H9 (cell line): Measurements from ENCODE around the gene LASP1NB.

Experiments used
- DNase-seq: peaks from one replicate; pipeline ENCODE4 v3.0.0-alpha.2; 2017
- H2AFZ ChIP-seq: one replicate; pipeline ENCODE4 v1.6.1; 2013; ENCODE audit warnings: mild to moderate bottlenecking, low read length, control low read depth, moderate library complexity
- H2AK5ac ChIP-seq: 2 replicates; pipeline ENCODE4 v1.6.1; 2013; ENCODE audit warnings: low read length, control low read depth, mixed read lengths; ENCODE audit not compliant: insufficient read length
- H2BK120ac ChIP-seq: one replicate; pipeline ENCODE4 v1.6.1; 2013; ENCODE audit warnings: low read depth, mild to moderate bottlenecking, low read length, control low read depth, inconsistent platforms; ENCODE audit not compliant: poor library complexity, severe bottlenecking
- H2BK12ac ChIP-seq: 2 replicates; pipeline ENCODE4 v1.6.1; 2013; ENCODE audit warnings: low read length, control low read depth, mixed read lengths, low read depth; ENCODE audit not compliant: insufficient read length
- H2BK15ac ChIP-seq: 2 replicates; pipeline ENCODE4 v1.6.1; 2013; ENCODE audit warnings: low read depth, low read length, control low read depth
- H2BK20ac ChIP-seq: one replicate; pipeline ENCODE4 v1.6.1; 2013; ENCODE audit warnings: low read depth, mild to moderate bottlenecking, low read length, control low read depth, inconsistent platforms; ENCODE audit not compliant: poor library complexity, severe bottlenecking
- H2BK5ac ChIP-seq: 2 replicates; pipeline ENCODE4 v1.6.1; 2013; ENCODE audit warnings: low read length, control low read depth, mixed read lengths; ENCODE audit not compliant: insufficient read length
- H3K14ac ChIP-seq: 2 replicates; pipeline ENCODE4 v1.6.1; 2013; ENCODE audit warnings: low read length, control low read depth; ENCODE audit not compliant: insufficient read depth
- H3K18ac ChIP-seq: 2 replicates; pipeline ENCODE4 v1.6.1; 2013; ENCODE audit warnings: low read depth, mild to moderate bottlenecking, mixed read lengths, low read length, control low read depth; ENCODE audit not compliant: insufficient read length
- H3K23ac ChIP-seq: 2 replicates; pipeline ENCODE4 v1.6.1; 2013; ENCODE audit warnings: low read length, control low read depth, mixed read lengths, low read depth; ENCODE audit not compliant: insufficient read length
- H3K23me2 ChIP-seq: 2 replicates; pipeline ENCODE4 v1.6.1; 2013; ENCODE audit warnings: low read depth, mild to moderate bottlenecking, mixed read lengths, low read length, control low read depth; ENCODE audit not compliant: insufficient read length, poor library complexity, severe bottlenecking
- H3K27ac ChIP-seq: 2 replicates; pipeline ENCODE4 v1.5.1; 2013; ENCODE audit warnings: low read length, control low read depth, mixed read lengths, low read depth; ENCODE audit not compliant: insufficient read length
- H3K27me3 ChIP-seq: 2 replicates; pipeline ENCODE4 v1.6.1; 2013; ENCODE audit warnings: low read length, control low read depth, inconsistent platforms; ENCODE audit not compliant: insufficient read depth
- H3K4ac ChIP-seq: 2 replicates; pipeline ENCODE4 v1.6.1; 2013; ENCODE audit warnings: low read depth, mild to moderate bottlenecking, control low read depth, inconsistent platforms, low read length, moderate library complexity
- H3K4me1 ChIP-seq: 2 replicates; pipeline ENCODE4 v1.6.1; 2013; ENCODE audit warnings: low read length, control low read depth, inconsistent platforms; ENCODE audit not compliant: insufficient read depth
- H3K4me2 ChIP-seq: 2 replicates; pipeline ENCODE4 v1.6.1; 2013; ENCODE audit warnings: low read length, control low read depth, mixed read lengths; ENCODE audit not compliant: insufficient read length, insufficient read depth
- H3K56ac ChIP-seq: 2 replicates; pipeline ENCODE4 v1.6.1; 2013; ENCODE audit warnings: low read depth, mild to moderate bottlenecking, mixed read lengths, low read length, control low read depth; ENCODE audit not compliant: insufficient read length
- H3K79me1 ChIP-seq: 2 replicates; pipeline ENCODE4 v1.6.1; 2013; ENCODE audit warnings: low read depth, mild to moderate bottlenecking, moderate library complexity, low read length, control low read depth, inconsistent platforms; ENCODE audit not compliant: insufficient read depth, poor library complexity, severe bottlenecking
- H3K79me2 ChIP-seq: 2 replicates; pipeline ENCODE4 v1.6.1; 2013; ENCODE audit warnings: low read length, control low read depth, inconsistent platforms; ENCODE audit not compliant: insufficient read depth
- H3K9ac ChIP-seq: 2 replicates; pipeline ENCODE4 v1.6.1; 2013; ENCODE audit warnings: low read length, control low read depth, mixed read lengths; ENCODE audit not compliant: insufficient read length; ENCODE audit errors: extremely low read depth
- H3K9me3 ChIP-seq: one replicate; pipeline ENCODE4 v1.6.1; 2013; ENCODE audit warnings: low read depth, low read length, inconsistent platforms; ENCODE audit not compliant: control insufficient read depth
- H3T11ph ChIP-seq: one replicate; pipeline ENCODE4 v1.6.1; 2013; ENCODE audit warnings: mild to moderate bottlenecking, low read length, control low read depth, inconsistent platforms
- H4K20me1 ChIP-seq: one replicate; pipeline ENCODE4 v1.6.1; 2013; ENCODE audit not compliant: control insufficient read depth, insufficient read length, insufficient read depth
- H4K5ac ChIP-seq: 2 replicates; pipeline ENCODE4 v1.6.1; 2013; ENCODE audit warnings: low read depth, mild to moderate bottlenecking, mixed read lengths, low read length, control low read depth; ENCODE audit not compliant: insufficient read length
- H4K8ac ChIP-seq: replicated peaks from 2 replicates; pipeline ENCODE4 v1.6.1; 2013; ENCODE audit warnings: low read length, control low read depth, mixed read lengths, low read depth; ENCODE audit not compliant: insufficient read length
- H4K91ac ChIP-seq: 2 replicates; pipeline ENCODE4 v1.6.1; 2013; ENCODE audit warnings: low read depth, mild to moderate bottlenecking, moderate library complexity, mixed read lengths, low read length, control low read depth; ENCODE audit not compliant: insufficient read length
- H3K27ac Mint-ChIP-seq, 3 experiments: 2 replicates in 2 of 3; 3 replicates in 1 of 3; pipeline ENCODE4 v1.8.0; 2020 to 2021; ENCODE audit warnings: mixed read lengths in 3 of 3, mild to moderate bottlenecking in 1 of 3, moderate library complexity in 1 of 3
- H3K27me3 Mint-ChIP-seq: 2 replicates; pipeline ENCODE4 v1.8.0; 2021; ENCODE audit warnings: low read depth, mild to moderate bottlenecking, moderate library complexity, mixed read lengths
- H3K36me3 Mint-ChIP-seq, 3 experiments: 2 replicates in 2 of 3; 3 replicates in 1 of 3; pipeline ENCODE4 v1.8.0; 2020 to 2021; ENCODE audit warnings: low read depth in 3 of 3, mixed read lengths in 3 of 3; ENCODE audit not compliant: insufficient read depth in 1 of 3
- H3K4me1 Mint-ChIP-seq, 2 experiments: 2 replicates each; pipeline ENCODE4 v1.8.0; 2020; ENCODE audit warnings: mixed read lengths in 2 of 2
- H3K4me3 Mint-ChIP-seq, 2 experiments: 2 replicates in 1 of 2; 3 replicates in 1 of 2; pipeline ENCODE4 v1.8.0; 2020 to 2021; ENCODE audit warnings: mild to moderate bottlenecking in 2 of 2, mixed read lengths in 2 of 2, moderate library complexity in 1 of 2
- H3K9me3 Mint-ChIP-seq, 2 experiments: 2 replicates in 1 of 2; 3 replicates in 1 of 2; pipeline ENCODE4 v1.8.0; 2020; ENCODE audit warnings: mild to moderate bottlenecking in 2 of 2, mixed read lengths in 2 of 2, moderate library complexity in 1 of 2
- CTCF ChIP-seq: fragments of 200-600 bp; sonication (generic); conservative IDR thresholded peaks from 3 replicates; pipeline ENCODE4 v1.8.0; 2021; ENCODE audit warnings: antibody characterized with exemption, mild to moderate bottlenecking
- WGBS: extraction: QIAGEN DNeasy Blood & Tissue Kit; methylation state at CpG from one replicate; pipeline ENCODE4 v1.1.7; 2013; ENCODE audit warnings: missing lambda C conversion rate, low lambda C conversion rate, mixed read lengths; ENCODE audit not compliant: insufficient read length; ENCODE audit errors: extremely low coverage; 5-methylcytosine and 5-hydroxymethylcytosine counted together

Gene LASP1NB

GRCh38 chr17:38921756-38922411 is 3.5 kb upstream of the LASP1NB start:
- no peak overlapping the region for H3K4me3 Mint-ChIP-seq
- H3K27ac ChIP-seq: no peak overlapping the region
- H2BK15ac ChIP-seq: no peak overlapping the region
- H3K4me2 ChIP-seq: no peak overlapping the region
- H2BK20ac ChIP-seq: no peak overlapping the region
- no peaks in the 10 kb centered on the region for H3K23me2 ChIP-seq
- H3K27me3 Mint-ChIP-seq: no peaks in the 10 kb centered on the region; the same call in 1 of the 2 replicates
- H3K4ac ChIP-seq: no peak overlapping the region
- no peak overlapping the region for H2BK120ac ChIP-seq
- no peak overlapping the region for H2BK5ac ChIP-seq
- H3K14ac ChIP-seq: no peak overlapping the region
- H2AFZ ChIP-seq: no peak overlapping the region
- no peaks in the 10 kb centered on the region for H3K79me1 ChIP-seq
- no peak overlapping the region for H3K18ac ChIP-seq
- WGBS: no CpG with 5 or more reads among the region's 13 CpGs
- H3K27ac Mint-ChIP-seq: peak overlapping the region; percentile 9 to 88 (median 46); a peak in 4 of 7 replicates
- H3K56ac ChIP-seq: no peak overlapping the region
- H3T11ph ChIP-seq: no peak overlapping the region
- no peaks in the 10 kb centered on the region for H4K20me1 ChIP-seq
- no peak overlapping the region for H2AK5ac ChIP-seq
- no peak for TF ChIP-seq CTCF
- peaks cover 27 to 40% of the 10 kb centered on the region in 2 experiments for H3K4me1 Mint-ChIP-seq
- no peaks in the 10 kb centered on the region for H3K27me3 ChIP-seq
- no peak overlapping the region for H4K91ac ChIP-seq
- H3K23ac ChIP-seq: no peak overlapping the region
- H3K9me3 Mint-ChIP-seq: no peaks in the 10 kb centered on the region
- no peaks in the 10 kb centered on the region for H3K9me3 ChIP-seq
- no peak overlapping the region for H2BK12ac ChIP-seq
- H4K8ac ChIP-seq: no peak overlapping the region
- DNase-seq: no peak
- H3K4me1 ChIP-seq: no peaks in the 10 kb centered on the region; the same call in 1 of the 2 replicates
- H4K5ac ChIP-seq: no peak overlapping the region
- no peaks in the 10 kb centered on the region for H3K79me2 ChIP-seq
- H3K36me3 Mint-ChIP-seq: peaks cover 10 to 33% (median 25%) of the 10 kb centered on the region in 3 experiments; a peak in 6 of 7 replicates
- no peak overlapping the region for H3K9ac ChIP-seq
